HEK293T (cell line): ENCODE data around the gene CAMSAP2.

ENCODE experiments used
- ARNT ChIP-seq: fragments of 450-650 bp; IDR thresholded peaks from 2 replicates; pipeline ENCODE4 v1.6.1; 2017; ENCODE audit warnings: mild to moderate bottlenecking
- BHLHE40 ChIP-seq: fragments of 450-650 bp; IDR thresholded peaks from 2 replicates; pipeline ENCODE4 v1.6.1; 2016; ENCODE audit warnings: mild to moderate bottlenecking, moderate library complexity, borderline replicate concordance
- CTBP1 ChIP-seq: fragments of 450-650 bp; IDR thresholded peaks from 2 replicates; pipeline ENCODE4 v1.6.1; 2016; ENCODE audit warnings: borderline replicate concordance
- ELF4 ChIP-seq: fragments of 450-650 bp; IDR thresholded peaks from 2 replicates; pipeline ENCODE4 v1.6.1; 2017; ENCODE audit warnings: antibody characterized with exemption
- FOXA1 ChIP-seq: fragments of 450-650 bp; IDR thresholded peaks from 2 replicates; pipeline ENCODE4 v1.6.1; 2016; ENCODE audit warnings: mild to moderate bottlenecking
- FOXK2 ChIP-seq: fragments of 450-650 bp; IDR thresholded peaks from 2 replicates; pipeline ENCODE4 v1.6.1; 2016; ENCODE audit warnings: mild to moderate bottlenecking
- FOXM1 ChIP-seq: fragments of 450-650 bp; IDR thresholded peaks from 2 replicates; pipeline ENCODE4 v1.6.1; 2017; ENCODE audit warnings: mild to moderate bottlenecking, borderline replicate concordance
- HDGF ChIP-seq: fragments of 450-650 bp; IDR thresholded peaks from 2 replicates; pipeline ENCODE4 v1.6.1; 2017; ENCODE audit warnings: antibody characterized with exemption, borderline replicate concordance
- LEF1 ChIP-seq: fragments of 450-650 bp; IDR thresholded peaks from 2 replicates; pipeline ENCODE4 v1.6.1; 2017; ENCODE audit warnings: mild to moderate bottlenecking, borderline replicate concordance
- NFRKB ChIP-seq: fragments of 450-650 bp; IDR thresholded peaks from 2 replicates; pipeline ENCODE4 v1.6.1; 2016; ENCODE audit warnings: mild to moderate bottlenecking, moderate library complexity
- PKNOX1 ChIP-seq: fragments of 450-650 bp; IDR thresholded peaks from 2 replicates; pipeline ENCODE4 v1.6.1; 2016
- SP1 ChIP-seq: fragments of 450-650 bp; IDR thresholded peaks from 2 replicates; pipeline ENCODE4 v1.6.1; 2017
- SUZ12 ChIP-seq: fragments of 450-650 bp; IDR thresholded peaks from 2 replicates; pipeline ENCODE4 v1.6.1; 2016; ENCODE audit warnings: mild to moderate bottlenecking
- TARDBP ChIP-seq: fragments of 450-650 bp; IDR thresholded peaks from 2 replicates; pipeline ENCODE4 v1.6.1; 2016

- TF ChIP-seq ARNT (no peak), SP1 (no peak), FOXA1 (no peak), SUZ12 (no peak), HDGF (no peak), BHLHE40 (no peak), FOXK2 (no peak), FOXM1 (no peak), TARDBP (no peak), PKNOX1 (no peak), ELF4 (no peak), NFRKB (no peak), LEF1 (no peak), CTBP1 (no peak)
Measured at GRCh38 chr1:200731654-200732332, 6.9 kb upstream of the CAMSAP2 start.
